OCI-LY1 (cell line): ENCODE measurements around the gene ADGRL1.

Source experiments
- EZH2 ChIP-seq: fragments of 200-600 bp; sonication (generic), shearing (Covaris generic); IDR thresholded peaks from 2 replicates; pipeline ENCODE4 v1.8.0; 2017; ENCODE audit warnings: borderline replicate concordance, mixed run types, mild to moderate bottlenecking, antibody characterized with exemption, low read length, moderate library complexity, mixed read lengths
- TF ChIP-seq, protein P1 (sequence below): fragments of 200-600 bp; sonication (generic), shearing (Covaris generic); IDR thresholded peaks from 2 replicates; pipeline ENCODE4 v1.5.1; 2017; ENCODE audit warnings: mild to moderate bottlenecking, antibody characterized with exemption, low read length, moderate library complexity, mixed read lengths

DNA sequence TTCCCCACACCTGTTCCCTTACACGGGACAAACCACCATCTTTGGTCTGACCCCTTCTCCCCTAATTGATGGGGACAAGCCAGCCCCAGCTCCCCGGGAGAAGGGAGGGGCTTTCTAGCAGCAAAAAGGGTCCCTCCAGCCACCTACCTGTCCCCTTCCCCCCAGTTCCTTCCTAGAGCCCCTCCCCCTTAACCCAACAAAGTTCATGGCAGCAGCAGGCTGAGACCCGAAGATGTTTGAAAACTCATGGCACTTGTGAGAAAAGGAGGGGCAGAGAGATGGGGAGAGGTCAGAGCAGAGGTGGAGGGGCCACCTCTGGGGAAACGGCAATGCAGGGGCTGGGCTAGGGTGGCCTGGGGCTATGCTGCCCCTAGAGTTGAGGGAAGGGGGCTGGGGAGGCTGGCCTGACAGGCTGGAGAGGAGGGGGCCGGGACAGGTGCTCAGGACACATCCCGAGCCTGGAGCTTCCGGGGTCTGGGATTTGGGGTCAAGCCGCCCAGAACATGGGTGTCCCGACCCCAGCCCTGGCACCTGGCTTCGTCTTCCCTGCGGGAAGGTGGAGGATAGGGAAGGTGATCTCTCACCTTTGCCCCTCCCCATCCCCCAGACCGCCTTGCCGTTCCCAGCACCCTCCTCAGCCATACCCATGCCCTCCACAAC lies 57.1 kb downstream of the ADGRL1 start:
- TF ChIP-seq, protein P1, sequence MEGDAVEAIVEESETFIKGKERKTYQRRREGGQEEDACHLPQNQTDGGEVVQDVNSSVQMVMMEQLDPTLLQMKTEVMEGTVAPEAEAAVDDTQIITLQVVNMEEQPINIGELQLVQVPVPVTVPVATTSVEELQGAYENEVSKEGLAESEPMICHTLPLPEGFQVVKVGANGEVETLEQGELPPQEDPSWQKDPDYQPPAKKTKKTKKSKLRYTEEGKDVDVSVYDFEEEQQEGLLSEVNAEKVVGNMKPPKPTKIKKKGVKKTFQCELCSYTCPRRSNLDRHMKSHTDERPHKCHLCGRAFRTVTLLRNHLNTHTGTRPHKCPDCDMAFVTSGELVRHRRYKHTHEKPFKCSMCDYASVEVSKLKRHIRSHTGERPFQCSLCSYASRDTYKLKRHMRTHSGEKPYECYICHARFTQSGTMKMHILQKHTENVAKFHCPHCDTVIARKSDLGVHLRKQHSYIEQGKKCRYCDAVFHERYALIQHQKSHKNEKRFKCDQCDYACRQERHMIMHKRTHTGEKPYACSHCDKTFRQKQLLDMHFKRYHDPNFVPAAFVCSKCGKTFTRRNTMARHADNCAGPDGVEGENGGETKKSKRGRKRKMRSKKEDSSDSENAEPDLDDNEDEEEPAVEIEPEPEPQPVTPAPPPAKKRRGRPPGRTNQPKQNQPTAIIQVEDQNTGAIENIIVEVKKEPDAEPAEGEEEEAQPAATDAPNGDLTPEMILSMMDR, result no peak
- TF ChIP-seq EZH2, result no peak
